HEK293 (cell line): Measurements from ENCODE around the gene GID8.
A peak's percentile ranks its signal among the peaks of the same experiment; 100 is the strongest.

Source experiments
- CTCF ChIA-PET: fragments of 350-600 bp; formaldehyde crosslinking; extraction: SDS; loops from one replicate; lab custom pipeline; 2021; ENCODE audit warnings: antibody characterized with exemption; lab: Yijun Ruan, JAX
- POLR2A ChIA-PET: fragments of 300-600 bp; formaldehyde crosslinking; extraction: SDS; loops from one replicate; lab custom pipeline; 2020; ENCODE audit warnings: antibody characterized with exemption, inconsistent platforms; lab: Yijun Ruan, JAX
- H3K27ac ChIP-seq: fragments of 200-500 bp; sonication (Bioruptor generic); 2 replicates; pipeline ENCODE4 v1.5.1; 2014; ENCODE audit warnings: low read depth, low read length, control low read depth, inconsistent platforms; ENCODE audit errors: extremely low read depth
- H3K36me3 ChIP-seq, 2 experiments: fragments of 200-500 bp in 1 of 2; sonication (Bioruptor generic) in 1 of 2; 1 replicate in 1 of 2; 2 replicates in 1 of 2; pipeline ENCODE4 v1.5.1; 2014 to 2017; ENCODE audit warnings: inconsistent platforms in 2 of 2, low read length in 2 of 2; ENCODE audit not compliant: control insufficient read depth in 2 of 2, insufficient read depth in 1 of 2
- H3K4me1 ChIP-seq: fragments of 200-500 bp; sonication (Bioruptor generic); 2 replicates; pipeline ENCODE4 v1.5.1; 2014; ENCODE audit warnings: mild to moderate bottlenecking, low read length, inconsistent platforms; ENCODE audit not compliant: control insufficient read depth, insufficient read depth
- H3K4me3 ChIP-seq: 2 replicates; pipeline ENCODE4 v1.5.1; 2011; ENCODE audit warnings: low read depth, mild to moderate bottlenecking, control low read depth, low read length, moderate library complexity
- H3K9me3 ChIP-seq: fragments of 200-500 bp; sonication (Bioruptor generic); 2 replicates; pipeline ENCODE4 v1.5.1; 2014; ENCODE audit warnings: low read depth, low read length, inconsistent platforms; ENCODE audit not compliant: control insufficient read depth, insufficient read depth
- GLI2 ChIP-seq: fragments of 450-650 bp; formaldehyde crosslinking; IDR thresholded peaks from 2 replicates; pipeline ENCODE4; 2017; ENCODE audit warnings: missing biosample characterization, missing genetic modification characterization, low read depth, borderline replicate concordance
- GLIS1 ChIP-seq: fragments of 450-650 bp; formaldehyde crosslinking; IDR thresholded peaks from 2 replicates; pipeline ENCODE4 v1.5.1; 2016; ENCODE audit warnings: missing biosample characterization, missing genetic modification characterization
- INSM2 ChIP-seq: fragments of 450-650 bp; formaldehyde crosslinking; IDR thresholded peaks from 2 replicates; pipeline ENCODE4 v1.5.1; 2016; ENCODE audit warnings: missing biosample characterization, missing genetic modification characterization
- KLF17 ChIP-seq: fragments of 450-650 bp; formaldehyde crosslinking; IDR thresholded peaks from 2 replicates; pipeline ENCODE4 v1.5.1; 2016; ENCODE audit warnings: missing biosample characterization, missing genetic modification characterization
- OVOL3 ChIP-seq: fragments of 450-650 bp; formaldehyde crosslinking; IDR thresholded peaks from 2 replicates; pipeline ENCODE4 v1.5.1; 2016; ENCODE audit warnings: missing biosample characterization, missing genetic modification characterization
- SCRT2 ChIP-seq: fragments of 450-650 bp; formaldehyde crosslinking; IDR thresholded peaks from 2 replicates; pipeline ENCODE4 v1.5.1; 2016; ENCODE audit warnings: missing biosample characterization, missing genetic modification characterization
- ZBTB44 ChIP-seq: fragments of 450-650 bp; IDR thresholded peaks from 2 replicates; pipeline ENCODE4 v1.5.1; 2018; ENCODE audit warnings: missing biosample characterization, mild to moderate bottlenecking, missing genetic modification characterization
- ZFHX2 ChIP-seq: fragments of 450-650 bp; formaldehyde crosslinking; conservative IDR thresholded peaks from 2 replicates; pipeline ENCODE4 v1.5.1; 2016; ENCODE audit warnings: missing biosample characterization, missing genetic modification characterization
- ZFP3 ChIP-seq: fragments of 450-650 bp; formaldehyde crosslinking; IDR thresholded peaks from 2 replicates; pipeline ENCODE4 v1.5.1; 2016; ENCODE audit warnings: low read depth, missing biosample characterization, missing genetic modification characterization
- ZFP37 ChIP-seq: fragments of 450-650 bp; formaldehyde crosslinking; IDR thresholded peaks from 2 replicates; pipeline ENCODE4 v1.5.1; 2016; ENCODE audit warnings: missing biosample characterization, missing genetic modification characterization
- ZIC2 ChIP-seq: fragments of 450-650 bp; formaldehyde crosslinking; IDR thresholded peaks from 2 replicates; pipeline ENCODE4 v1.5.1; 2016; ENCODE audit warnings: missing biosample characterization, missing genetic modification characterization
- ZNF114 ChIP-seq: fragments of 450-650 bp; formaldehyde crosslinking; IDR thresholded peaks from 2 replicates; pipeline ENCODE4 v1.5.0; 2017; ENCODE audit warnings: missing biosample characterization, missing genetic modification characterization
- ZNF132 ChIP-seq: fragments of 450-650 bp; formaldehyde crosslinking; IDR thresholded peaks from 2 replicates; pipeline ENCODE4 v1.5.1; 2017; ENCODE audit warnings: missing biosample characterization, missing genetic modification characterization, borderline replicate concordance
- ZNF174 ChIP-seq: fragments of 450-650 bp; formaldehyde crosslinking; IDR thresholded peaks from 2 replicates; pipeline ENCODE4 v1.5.0; 2017; ENCODE audit warnings: missing biosample characterization, mild to moderate bottlenecking, missing genetic modification characterization
- ZNF223 ChIP-seq: fragments of 450-650 bp; formaldehyde crosslinking; IDR thresholded peaks from 2 replicates; pipeline ENCODE4 v1.5.1; 2016; ENCODE audit warnings: missing biosample characterization, missing genetic modification characterization
- ZNF24 ChIP-seq: fragments of 450-650 bp; formaldehyde crosslinking; IDR thresholded peaks from 2 replicates; pipeline ENCODE4 v1.5.1; 2016; ENCODE audit warnings: missing biosample characterization, missing genetic modification characterization
- ZNF292 ChIP-seq: fragments of 450-650 bp; formaldehyde crosslinking; IDR thresholded peaks from 2 replicates; pipeline ENCODE4 v1.5.1; 2016; ENCODE audit warnings: low read depth, missing biosample characterization, missing genetic modification characterization, borderline replicate concordance
- ZNF423 ChIP-seq: fragments of 450-650 bp; formaldehyde crosslinking; IDR thresholded peaks from 2 replicates; pipeline ENCODE4 v1.5.1; 2016; ENCODE audit warnings: missing biosample characterization, missing genetic modification characterization
- ZNF433 ChIP-seq: fragments of 450-650 bp; formaldehyde crosslinking; IDR thresholded peaks from 2 replicates; pipeline ENCODE4 v1.5.1; 2016; ENCODE audit warnings: missing biosample characterization, missing genetic modification characterization, low read depth
- ZNF513 ChIP-seq: fragments of 450-650 bp; IDR thresholded peaks from 2 replicates; pipeline ENCODE4 v1.5.1; 2018; ENCODE audit warnings: missing biosample characterization, missing genetic modification characterization
- ZNF521 ChIP-seq: fragments of 450-650 bp; formaldehyde crosslinking; IDR thresholded peaks from 2 replicates; pipeline ENCODE4 v1.5.1; 2017; ENCODE audit warnings: missing biosample characterization, mild to moderate bottlenecking, missing genetic modification characterization
- ZNF549 ChIP-seq: fragments of 450-650 bp; IDR thresholded peaks from 2 replicates; pipeline ENCODE4 v1.5.1; 2018; ENCODE audit warnings: missing biosample characterization, missing genetic modification characterization, mild to moderate bottlenecking, inconsistent platforms, moderate library complexity
- ZNF596 ChIP-seq: fragments of 450-650 bp; IDR thresholded peaks from 2 replicates; pipeline ENCODE4 v1.5.0; 2018; ENCODE audit warnings: missing biosample characterization, mild to moderate bottlenecking, missing genetic modification characterization, moderate library complexity
- ZNF621 ChIP-seq: fragments of 450-650 bp; formaldehyde crosslinking; IDR thresholded peaks from 2 replicates; pipeline ENCODE4 v1.5.1; 2017; ENCODE audit warnings: missing biosample characterization, missing genetic modification characterization
- ZNF624 ChIP-seq: fragments of 450-650 bp; formaldehyde crosslinking; IDR thresholded peaks from 2 replicates; pipeline ENCODE4 v1.5.1; 2017; ENCODE audit warnings: missing biosample characterization, missing genetic modification characterization
- ZNF701 ChIP-seq: fragments of 450-650 bp; formaldehyde crosslinking; IDR thresholded peaks from 2 replicates; pipeline ENCODE4 v1.5.1; 2016; ENCODE audit warnings: missing biosample characterization, missing genetic modification characterization
- ZNF76 ChIP-seq: fragments of 450-650 bp; formaldehyde crosslinking; IDR thresholded peaks from 2 replicates; pipeline ENCODE4; 2016; ENCODE audit warnings: low read depth, missing biosample characterization, missing genetic modification characterization, borderline replicate concordance
- ZNF768 ChIP-seq: fragments of 450-650 bp; formaldehyde crosslinking; IDR thresholded peaks from 2 replicates; pipeline ENCODE4 v1.5.1; 2018; ENCODE audit warnings: missing biosample characterization, mild to moderate bottlenecking, missing genetic modification characterization
- ZSCAN23 ChIP-seq: fragments of 450-650 bp; formaldehyde crosslinking; IDR thresholded peaks from 2 replicates; pipeline ENCODE4 v1.5.1; 2016; ENCODE audit warnings: missing biosample characterization, missing genetic modification characterization

GID8 gene

GRCh38 chr20:62901891-62902290, 36.1 kb upstream of the GID8 start:
- POLR2A ChIA-PET: interaction anchor here (0.7 to 1.4 kb wide), 2 partner anchors 25 to 35 kb away, joined by 3 read pairs; no protein-coding TSS in a partner anchor
- Histone ChIP-seq H3K9me3 (no peaks in the 10 kb centered on the region), H3K36me3 (peaks cover 12 to 68% of the 10 kb centered on the region in 2 experiments), H3K27ac (no peak overlapping the region), H3K4me3 (no peak overlapping the region), H3K4me1 (no peaks in the 10 kb centered on the region; the same call in 1 of the 2 replicates)
- no peak for TF ChIP-seq ZNF433 (tag by site-specific recombination)
- TF ChIP-seq ZNF24: no peak
- TF ChIP-seq ZNF76: no peak
- TF ChIP-seq ZNF223 (tag by site-specific recombination): no peak
- TF ChIP-seq ZFP3 (tag by site-specific recombination): no peak
- no peak for TF ChIP-seq ZSCAN23 (tag by site-specific recombination)
- CTCF ChIA-PET: interaction anchor here (0.5 to 6.5 kb wide), 11 partner anchors 9 to 170 kb away, joined by 3 to 33 read pairs (median 4); partner anchors contain the start of gene MRGBP

GRCh38 chr20:62902926-62903615, 34.9 kb upstream of the GID8 start:
- CTCF ChIA-PET: interaction anchor here (0.8 to 6.5 kb wide), 4 partner anchors 18 to 106 kb away, joined by 3 to 33 read pairs (median 6); no protein-coding TSS in a partner anchor
- no peak overlapping the region for H3K27ac ChIP-seq
- TF ChIP-seq GLIS1 (tag by site-specific recombination): peak; percentile 95
- TF ChIP-seq ZFHX2 (tag by site-specific recombination): no peak
- no peak for TF ChIP-seq ZBTB44 (tag by site-specific recombination)
- TF ChIP-seq ZNF549 (tag by site-specific recombination): no peak
- no peak for TF ChIP-seq ZNF433 (tag by site-specific recombination)
- TF ChIP-seq KLF17 (tag by site-specific recombination): no peak
- no peak for TF ChIP-seq ZNF596 (tag by site-specific recombination)
- peak; percentile 81 for TF ChIP-seq SCRT2 (tag by site-specific recombination)
- TF ChIP-seq ZNF621: no peak
- TF ChIP-seq INSM2: peak; percentile 37; the same call in 1 of the 2 replicates
- no peak for TF ChIP-seq OVOL3 (tag by site-specific recombination)
- TF ChIP-seq ZNF513 (tag by site-specific recombination): no peak
- no peak for TF ChIP-seq ZNF768
- no peak for TF ChIP-seq ZNF114 (tag by site-specific recombination)
- TF ChIP-seq ZNF132 (tag by site-specific recombination): no peak
- no peak for TF ChIP-seq ZNF423 (tag by site-specific recombination)
- TF ChIP-seq ZNF521: no peak
- no peak for TF ChIP-seq ZFP37
- TF ChIP-seq ZIC2 (tag by site-specific recombination): peak; percentile 92
- TF ChIP-seq GLI2: no peak
- no peak for TF ChIP-seq ZNF701 (tag by site-specific recombination)
- no peak for TF ChIP-seq ZNF76
- no peak for TF ChIP-seq ZNF174 (tag by site-specific recombination)
- no peak for TF ChIP-seq ZNF624
- no peak for TF ChIP-seq ZNF292

More at GRCh38 chr20:62902926-62903615, 34.9 kb upstream of the GID8 start:
- POLR2A ChIA-PET: no interaction called here
- Histone ChIP-seq H3K4me1 (no peaks in the 10 kb centered on the region; the same call in 1 of the 2 replicates), H3K9me3 (no peaks in the 10 kb centered on the region), H3K4me3 (no peak overlapping the region), H3K36me3 (peaks cover 16 to 71% of the 10 kb centered on the region in 2 experiments)
